Hepatocyte (in vitro differentiated cells): ENCODE data around the gene CBL. TPM values are rescaled to one million over a fixed set of nuclear protein-coding genes. Genes with fewer than 3 reads are reported as not detected.

Source experiments
- DNase-seq: peaks from one replicate; pipeline ENCODE4 v3.0.0-alpha.2; 2016; ENCODE audit warnings: low spot score
- H2AFZ ChIP-seq: fragments of 200-600 bp; sonication (generic); 2 replicates; pipeline ENCODE4 v1.6.0; 2016; ENCODE audit warnings: antibody characterized with exemption, mild to moderate bottlenecking
- H3K27ac ChIP-seq: fragments of 200-600 bp; sonication (generic); 2 replicates; pipeline ENCODE4 v1.5.1; 2016; ENCODE audit warnings: mild to moderate bottlenecking
- H3K27me3 ChIP-seq: fragments of 200-600 bp; sonication (generic); 2 replicates; pipeline ENCODE4 v1.6.1; 2016
- H3K36me3 ChIP-seq: fragments of 200-600 bp; sonication (generic); replicated peaks from 2 replicates; pipeline ENCODE4 v1.5.1; 2016; ENCODE audit warnings: low read depth; ENCODE audit not compliant: insufficient read depth
- H3K4me1 ChIP-seq: fragments of 200-600 bp; sonication (generic); 2 replicates; pipeline ENCODE4 v1.5.1; 2016; ENCODE audit warnings: mild to moderate bottlenecking, moderate library complexity; ENCODE audit not compliant: insufficient read depth
- H3K4me2 ChIP-seq: fragments of 200-600 bp; sonication (generic); 2 replicates; pipeline ENCODE4 v1.6.0; 2016
- H3K4me3 ChIP-seq: fragments of 200-600 bp; sonication (generic); 2 replicates; pipeline ENCODE4 v1.5.1; 2016; ENCODE audit warnings: mild to moderate bottlenecking
- H3K79me2 ChIP-seq: fragments of 200-600 bp; sonication (generic); 2 replicates; pipeline ENCODE4 v1.6.0; 2017; ENCODE audit warnings: mild to moderate bottlenecking
- H3K9me2 ChIP-seq: fragments of 200-600 bp; sonication (generic); replicated peaks from 2 replicates; pipeline ENCODE4 v1.6.0; 2017; ENCODE audit warnings: mild to moderate bottlenecking; ENCODE audit not compliant: insufficient read depth
- H3K9me3 ChIP-seq: fragments of 200-600 bp; sonication (generic); 2 replicates; pipeline ENCODE4 v1.5.1; 2016; ENCODE audit warnings: low read depth, mild to moderate bottlenecking
- H4K20me1 ChIP-seq: fragments of 200-600 bp; sonication (generic); 2 replicates; pipeline ENCODE4 v1.6.0; 2016; ENCODE audit warnings: mild to moderate bottlenecking; ENCODE audit not compliant: insufficient read depth, poor library complexity, severe bottlenecking
- CTCF ChIP-seq: fragments of 200-600 bp; sonication (generic); IDR thresholded peaks from 2 replicates; pipeline ENCODE4 v1.5.1; 2016; ENCODE audit warnings: antibody characterized with exemption, mild to moderate bottlenecking; ENCODE audit not compliant: poor library complexity
- EZH2 ChIP-seq: fragments of 200-600 bp; sonication (generic); IDR thresholded peaks from 2 replicates; pipeline ENCODE4 v1.6.1; 2016; ENCODE audit warnings: antibody characterized with exemption, mild to moderate bottlenecking, borderline replicate concordance
- EZH2phosphoT487 ChIP-seq: fragments of 200-600 bp; sonication (generic); IDR thresholded peaks from one replicate; pipeline ENCODE4 v1.6.1; 2018; ENCODE audit warnings: antibody characterized with exemption, mild to moderate bottlenecking, low read depth, moderate library complexity; ENCODE audit not compliant: unreplicated experiment, severe bottlenecking
- WGBS: methylation state at CpG from one replicate; pipeline ENCODE4 v1.1.6; 2016; ENCODE audit warnings: low lambda C conversion rate; ENCODE audit errors: missing lambda C conversion rate; 5-methylcytosine and 5-hydroxymethylcytosine counted together
- polyA plus RNA-seq: library from polyadenylated mRNA; unstranded; fragments of >200 nt; fragmentation: Nextera tagmentation; extraction: Ambion mirVana; gene quantifications from 2 replicates; pipeline ENCODE4 v1.2.1, GENCODE V29; 2016
- total RNA-seq: library from RNA; depleted of rRNA; stranded (reverse); fragments of >200 nt; gene quantifications from 2 replicates; pipeline ENCODE4 v1.2.3, GENCODE V29; 2014

CBL gene
- total and polyA plus RNA-seq, 2 experiments from 2014 or later: 6.6 to 15.6 TPM

GRCh38 chr11:119285431-119285830, 79.3 kb downstream of the CBL start:
- H3K9me2 ChIP-seq: no peaks in the 10 kb centered on the region
- H3K9me3 ChIP-seq: no peaks in the 10 kb centered on the region
- H3K4me1 ChIP-seq: no peaks in the 10 kb centered on the region
- peaks cover 5% of the 10 kb centered on the region for H3K36me3 ChIP-seq
- no peaks in the 10 kb centered on the region for H3K79me2 ChIP-seq
- no peaks in the 10 kb centered on the region for H4K20me1 ChIP-seq
- no peak overlapping the region for H3K4me3 ChIP-seq
- no peak overlapping the region for H3K4me2 ChIP-seq
- no peak for TF ChIP-seq CTCF
- no peak for TF ChIP-seq EZH2phosphoT487
- TF ChIP-seq EZH2: no peak
- no peak for DNase-seq
- H3K27me3 ChIP-seq: no peaks in the 10 kb centered on the region
- 96% methylated on average over 9 of the region's 9 CpGs for WGBS
- H3K27ac ChIP-seq: no peak overlapping the region
- no peak overlapping the region for H2AFZ ChIP-seq

GRCh38 chr11:119288219-119288618, 82.1 kb downstream of the CBL start:
- H3K9me2 ChIP-seq: no peaks in the 10 kb centered on the region
- H3K4me2 ChIP-seq: no peak overlapping the region
- peaks cover 9% of the 10 kb centered on the region for H3K9me3 ChIP-seq
- TF ChIP-seq EZH2phosphoT487 (no peak), EZH2 (no peak), CTCF (no peak)
- no peaks in the 10 kb centered on the region for H3K4me1 ChIP-seq
- H3K27ac ChIP-seq: no peak overlapping the region
- H3K36me3 ChIP-seq: peaks cover 8% of the 10 kb centered on the region
- H3K27me3 ChIP-seq: no peaks in the 10 kb centered on the region
- H2AFZ ChIP-seq: no peak overlapping the region
- no peaks in the 10 kb centered on the region for H3K79me2 ChIP-seq
- no peak overlapping the region for H3K4me3 ChIP-seq
- WGBS: 98% methylated on average over 3 of the region's 3 CpGs
- no peaks in the 10 kb centered on the region for H4K20me1 ChIP-seq
- no peak for DNase-seq

GRCh38 chr11:119290894-119291497, 84.9 kb downstream of the CBL start:
- Histone ChIP-seq H3K9me2 (no peaks in the 10 kb centered on the region), H3K4me2 (no peak overlapping the region), H2AFZ (no peak overlapping the region), H3K79me2 (no peaks in the 10 kb centered on the region), H3K27ac (no peak overlapping the region), H3K9me3 (peaks cover 9% of the 10 kb centered on the region), H3K4me1 (no peaks in the 10 kb centered on the region), H4K20me1 (no peaks in the 10 kb centered on the region), H3K27me3 (no peaks in the 10 kb centered on the region), H3K4me3 (no peak overlapping the region), H3K36me3 (peaks cover 4% of the 10 kb centered on the region)
- no peak for DNase-seq
- 98% methylated on average over 10 of the region's 10 CpGs for WGBS
- TF ChIP-seq CTCF (no peak), EZH2phosphoT487 (no peak), EZH2 (no peak)

- Histone ChIP-seq H3K9me3 (peaks cover 9% of the 10 kb centered on the region), H3K27ac (no peak overlapping the region), H3K36me3 (peaks cover 4% of the 10 kb centered on the region), H3K4me2 (no peak overlapping the region), H3K4me3 (no peak overlapping the region), H3K27me3 (no peaks in the 10 kb centered on the region), H3K79me2 (no peaks in the 10 kb centered on the region), H3K4me1 (no peaks in the 10 kb centered on the region), H3K9me2 (no peaks in the 10 kb centered on the region), H2AFZ (no peak overlapping the region), H4K20me1 (no peaks in the 10 kb centered on the region)
- 100% methylated on average over 3 of the region's 3 CpGs for WGBS
- TF ChIP-seq EZH2phosphoT487 (no peak), EZH2 (no peak), CTCF (no peak)
- DNase-seq: no peak
Observed at GRCh38 chr11:119293461-119293860, 87.3 kb downstream of the CBL start.
